Stimulated activated naive CD4-positive, alpha-beta T cell (primary cell): ENCODE results near the gene ATG13.
"Not testable (repeated sequence)": the region's sequence is repeated elsewhere in the genome, so short reads cannot be mapped to it uniquely, and the experiment has no call there.

Source experiments
- DNase-seq, 6 experiments: peaks; one replicate each; lab custom pipeline; 2025; lab: John Stamatoyannopoulos, UW

ATG13 gene

DNA sequence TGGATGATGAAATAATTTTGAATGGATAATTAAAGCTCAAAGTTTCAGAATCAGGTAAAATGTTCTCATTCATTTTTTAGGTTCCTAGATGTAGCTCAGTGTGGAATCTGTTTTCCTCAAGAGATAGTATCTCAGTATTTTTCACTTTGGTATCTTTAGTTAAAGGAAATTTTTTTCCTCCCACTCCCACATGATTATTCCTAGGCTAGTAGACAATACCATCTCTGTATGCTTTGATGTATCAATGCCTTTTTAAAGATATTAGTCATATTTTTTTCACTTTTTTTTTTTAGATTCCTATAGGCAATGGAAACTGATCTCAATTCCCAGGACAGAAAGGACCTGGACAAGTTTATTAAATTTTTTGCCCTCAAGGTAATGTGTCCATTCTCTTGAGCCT, 26.6 kb downstream of the ATG13 start:
- no peak for DNase-seq

DNA sequence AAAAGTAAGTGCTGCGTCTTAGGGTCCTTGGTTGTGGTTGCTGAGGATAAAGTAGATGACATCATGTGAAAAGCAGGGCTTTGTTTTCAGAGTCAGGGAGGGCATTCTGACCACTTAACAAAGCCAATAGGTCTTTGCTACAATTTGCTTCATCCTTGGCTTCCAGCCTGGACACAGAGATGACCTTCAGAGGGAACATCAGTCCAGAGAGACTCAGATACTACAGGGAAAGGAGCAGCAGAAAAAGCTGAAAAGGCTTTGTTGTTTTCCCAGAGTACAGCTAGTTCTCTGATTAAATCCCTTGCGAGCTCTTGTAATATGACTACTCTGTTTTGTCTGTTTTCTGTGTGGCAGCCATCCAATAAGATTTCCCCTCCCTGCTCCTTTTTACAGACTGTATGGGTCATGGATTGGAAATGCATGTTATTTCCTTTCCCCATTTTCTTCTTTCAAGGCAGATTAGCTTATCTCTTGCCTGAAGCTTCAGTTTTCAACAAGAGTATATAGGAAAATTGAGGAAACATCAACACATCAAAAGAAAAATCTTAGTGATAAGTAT, 31.9 kb downstream of the ATG13 start:
- no peak for DNase-seq

DNA sequence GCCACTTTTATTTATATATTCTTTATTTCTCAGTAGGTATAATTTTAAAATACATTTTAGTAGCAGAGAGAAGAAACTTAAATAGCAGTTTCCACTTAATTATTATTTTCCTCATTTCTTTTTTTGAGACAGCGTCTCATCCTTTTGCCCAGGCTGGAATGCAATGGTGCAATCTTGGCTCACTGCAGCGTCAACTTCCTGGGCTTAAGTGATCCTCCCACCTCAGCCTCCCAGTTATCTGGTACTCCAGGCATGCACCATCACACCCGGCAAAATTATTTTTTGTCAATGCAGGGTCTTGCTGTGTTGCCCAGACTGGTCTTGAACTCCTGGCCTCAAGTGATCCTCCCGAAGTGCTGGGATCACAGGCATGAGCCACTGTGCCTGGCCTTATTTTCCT, 38.3 kb downstream of the ATG13 start:
- DNase-seq, result no peak

DNA sequence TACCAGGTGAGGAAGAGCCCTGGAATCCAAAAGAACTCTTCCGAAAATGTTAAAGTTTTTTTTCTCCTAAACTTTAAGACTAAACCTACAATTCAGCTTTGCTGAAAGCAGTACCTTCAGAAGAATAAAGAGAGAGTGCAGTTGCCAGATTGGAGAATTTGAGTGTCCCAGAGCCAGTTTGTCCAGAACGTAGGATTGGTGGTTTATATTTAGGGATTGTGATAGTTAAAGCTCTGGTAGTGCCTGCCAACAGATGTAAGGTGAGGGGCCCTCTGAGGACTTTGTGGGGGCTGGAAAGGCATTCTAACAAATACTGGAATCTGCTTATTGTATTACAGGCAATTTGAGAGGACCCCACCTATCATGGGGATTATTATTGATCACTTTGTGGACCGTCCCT, 39.8 kb downstream of the ATG13 start:
- no peak for DNase-seq

DNA sequence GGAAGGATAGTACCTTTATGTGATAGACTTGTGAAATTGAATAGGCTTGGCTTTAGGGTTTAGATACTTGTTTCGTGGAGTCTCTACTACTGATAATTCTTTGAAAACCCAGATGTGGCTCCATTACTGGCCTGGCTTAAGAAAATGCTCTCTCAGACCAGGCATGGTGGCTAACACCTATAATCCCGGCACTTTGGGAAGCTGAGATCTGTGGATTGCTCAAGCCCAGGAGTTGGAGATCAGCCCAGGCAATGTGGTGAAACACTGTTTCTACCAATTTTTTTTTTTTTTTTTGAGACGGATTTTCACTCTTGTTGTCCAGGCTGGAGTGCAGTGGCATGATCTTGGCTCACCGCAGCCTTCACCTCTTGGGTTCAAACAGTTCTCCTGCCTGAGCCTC, 40.9 kb downstream of the ATG13 start:
- no peak for DNase-seq

DNA sequence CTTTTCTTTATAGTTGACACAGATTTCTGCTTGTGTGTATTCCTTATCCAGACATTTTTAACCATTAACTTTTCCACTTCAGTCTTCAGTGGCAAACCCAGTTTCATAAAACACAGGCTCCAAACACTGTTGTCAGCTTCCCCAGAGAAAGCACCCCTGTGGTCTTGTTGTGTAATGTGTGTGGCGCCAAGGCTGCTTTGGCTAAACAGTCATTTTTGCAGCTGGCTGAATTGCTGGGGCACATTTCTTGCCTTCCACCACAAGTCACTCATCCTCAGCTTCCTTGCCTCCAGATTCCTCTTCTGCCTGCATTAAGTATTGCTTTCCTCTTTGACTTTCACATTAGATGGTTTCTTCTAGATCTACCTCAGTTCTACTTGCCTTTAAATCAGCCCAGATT, 42.6 kb downstream of the ATG13 start:
- no peak for DNase-seq

DNA sequence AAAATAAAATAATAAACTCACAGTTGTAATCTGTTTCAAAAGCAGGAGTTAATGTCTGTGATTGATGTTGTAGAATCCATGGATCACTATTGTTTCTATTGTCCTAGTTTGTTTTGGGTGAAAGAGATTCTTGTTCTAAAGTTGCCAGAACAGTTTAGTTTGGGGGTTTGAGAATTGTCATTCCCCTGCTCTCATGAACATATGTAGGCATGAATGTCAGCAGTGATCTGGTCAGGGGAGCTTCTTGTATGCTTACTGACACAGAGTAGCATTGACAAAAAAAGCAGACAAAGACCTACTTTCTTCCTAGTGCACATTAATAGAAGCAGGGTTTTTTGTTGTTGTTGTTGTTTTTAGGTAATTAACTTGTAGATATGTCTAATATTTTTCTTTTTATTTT, 44.5 kb downstream of the ATG13 start:
- no peak for DNase-seq

DNA sequence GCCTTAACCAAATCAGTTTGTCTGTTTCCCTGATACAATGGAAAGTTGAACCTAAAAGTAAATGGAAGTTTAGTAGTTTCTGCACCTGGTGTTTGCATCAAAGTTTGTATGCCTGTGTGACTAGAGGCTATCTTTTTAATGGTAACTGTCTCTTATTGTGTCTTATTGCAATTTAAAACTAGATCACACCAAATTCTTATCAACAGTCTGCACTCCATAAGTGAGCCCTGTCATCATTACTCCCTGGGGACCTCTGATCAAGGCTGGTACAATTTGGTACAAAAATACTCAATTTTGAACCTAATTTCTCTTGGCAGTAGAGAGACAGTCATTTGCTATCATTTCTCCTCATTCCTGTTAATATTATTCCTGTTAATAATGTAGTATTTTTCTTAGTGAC, 45.0 kb downstream of the ATG13 start:
- no peak for DNase-seq

DNA sequence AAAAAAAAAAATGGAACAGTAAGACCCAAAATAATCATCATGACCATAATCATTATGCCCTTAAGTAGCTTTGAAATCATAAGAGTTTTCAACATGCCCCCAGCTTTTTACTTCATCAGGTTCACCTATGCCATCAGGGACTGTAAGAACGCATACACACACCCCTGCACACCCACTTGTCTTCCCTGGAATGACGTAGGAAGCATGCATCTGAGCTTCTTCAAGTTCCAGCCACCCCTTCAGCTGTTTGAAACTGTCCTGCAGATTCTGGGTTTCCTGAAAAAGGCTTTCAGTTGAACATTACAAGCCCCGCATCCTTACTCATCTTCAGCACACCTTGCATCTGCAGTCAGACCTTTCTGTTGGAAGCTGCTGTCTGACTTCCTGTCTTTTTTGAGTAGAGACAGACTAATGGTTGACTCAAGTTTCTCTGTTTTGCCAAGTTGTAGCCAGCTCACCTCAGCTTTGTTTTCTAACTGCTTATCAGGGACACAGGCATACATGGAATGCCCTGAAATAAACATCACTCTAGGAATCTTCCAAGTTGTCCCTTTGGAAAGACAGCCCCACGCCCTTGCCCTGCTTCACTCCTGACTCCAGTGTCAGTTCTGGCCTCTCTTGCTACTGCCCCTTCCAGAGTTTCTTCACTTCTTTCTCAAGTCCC, 46.1 kb downstream of the ATG13 start:
- no peak for DNase-seq

DNA sequence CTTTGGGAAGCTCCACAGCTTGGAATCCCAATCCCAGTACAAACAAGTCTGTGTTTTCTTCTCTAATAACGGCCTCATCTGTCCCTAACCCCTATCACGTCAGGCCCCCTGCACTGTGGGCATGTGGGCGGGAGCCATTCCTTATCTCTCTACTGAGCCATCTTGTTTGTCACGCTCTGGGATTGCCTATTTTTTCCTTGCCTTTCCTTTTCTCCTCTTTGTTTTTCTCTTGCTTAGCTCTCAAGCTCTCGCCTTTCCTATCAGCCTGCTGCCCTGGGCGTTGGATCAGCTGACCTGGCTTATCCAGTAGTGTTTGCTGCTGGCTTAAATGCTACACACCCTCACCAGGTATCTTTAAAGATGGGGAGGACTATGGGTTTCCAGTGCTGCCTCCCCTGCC, 47.3 kb downstream of the ATG13 start:
- no peak for DNase-seq

DNA sequence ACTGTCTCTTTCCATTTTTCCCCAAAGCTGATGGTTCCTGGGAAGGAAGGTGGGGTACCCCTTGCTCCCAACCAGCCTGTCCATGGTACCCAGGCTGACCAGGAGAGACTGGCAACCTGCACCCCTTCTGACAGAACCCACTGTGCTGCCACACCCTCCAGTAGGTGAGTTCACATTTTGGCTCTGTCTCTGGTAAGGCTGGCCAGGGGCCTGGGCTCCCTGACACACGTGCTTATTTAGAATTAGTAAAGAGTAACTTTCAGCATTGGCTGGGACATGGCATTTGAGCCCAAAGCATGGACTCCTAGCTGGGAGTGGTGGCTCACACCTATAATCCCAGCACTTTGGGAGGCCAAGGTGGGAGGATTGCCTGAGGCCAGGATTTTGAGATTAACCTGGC, 48.0 kb downstream of the ATG13 start:
- no peak for DNase-seq

DNA sequence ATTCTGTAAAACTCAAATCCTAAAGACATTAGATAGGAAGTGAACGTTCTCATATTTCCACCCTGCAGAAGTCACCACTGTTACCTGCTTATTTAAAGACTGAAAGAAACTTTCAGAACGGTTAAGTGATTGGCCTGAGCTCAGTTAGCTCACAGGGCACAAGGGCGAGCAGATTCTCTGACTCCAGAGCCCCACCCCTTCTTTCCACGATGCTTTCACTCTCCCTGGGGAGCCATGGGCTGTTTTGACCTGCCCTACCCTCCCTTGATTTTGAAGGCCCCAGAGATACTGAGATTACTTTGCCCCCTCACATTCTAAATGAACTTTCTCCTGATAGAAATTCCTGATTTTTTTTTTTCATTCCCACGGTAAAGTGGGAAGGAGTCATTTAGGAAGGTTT, 49.2 kb downstream of the ATG13 start:
- no peak for DNase-seq

DNA sequence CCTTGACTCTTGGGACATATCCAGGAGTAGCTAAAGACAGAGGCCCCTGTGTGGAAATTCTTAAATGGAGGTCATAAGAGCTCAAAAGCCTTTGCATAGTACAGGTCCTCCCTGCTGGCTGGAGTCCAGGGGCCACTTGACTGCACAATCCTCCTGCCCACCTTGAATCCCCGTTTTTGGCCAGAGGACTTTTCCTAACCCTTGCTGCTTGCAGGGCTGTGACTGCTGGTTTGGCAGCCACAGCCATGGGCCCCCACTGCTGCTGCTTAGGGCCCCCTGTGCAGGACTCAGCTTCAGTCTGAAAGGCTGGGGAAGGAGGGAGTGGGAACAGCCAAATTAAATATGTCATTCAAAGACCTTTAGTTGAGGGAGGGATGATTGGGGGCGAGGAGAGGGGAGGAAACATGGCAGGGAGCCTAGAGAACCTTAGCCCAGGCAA, 49.7 kb downstream of the ATG13 start:
- no peak for DNase-seq

DNA sequence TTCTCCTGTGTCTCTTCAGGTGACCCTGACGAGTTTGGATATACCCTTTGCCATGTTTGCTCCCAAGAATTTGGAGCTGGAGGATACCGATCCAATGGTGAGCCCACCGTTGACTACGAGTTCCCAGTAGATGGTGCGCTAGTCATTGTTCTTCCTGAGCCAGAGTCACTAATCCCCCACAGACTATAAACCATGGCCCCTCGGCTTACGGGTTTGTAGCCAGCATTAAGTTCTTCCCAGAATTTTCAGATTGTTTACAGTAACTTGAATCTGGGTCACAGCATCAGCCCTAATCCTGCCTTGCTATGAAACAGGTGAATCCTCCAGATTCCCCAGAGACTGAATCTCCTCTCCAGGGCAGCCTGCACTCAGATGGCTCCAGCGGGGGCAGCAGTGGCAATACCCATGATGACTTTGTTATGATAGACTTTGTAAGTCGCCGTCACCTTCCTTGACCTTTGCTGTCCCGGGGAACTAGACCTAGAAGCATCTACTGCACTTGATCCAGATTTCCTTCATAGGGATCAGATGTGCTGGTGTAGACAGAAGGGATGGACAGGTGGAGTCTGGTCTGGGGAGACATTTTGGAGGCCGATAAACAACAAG, 51.2 kb downstream of the ATG13 start:
- no peak for DNase-seq

DNA sequence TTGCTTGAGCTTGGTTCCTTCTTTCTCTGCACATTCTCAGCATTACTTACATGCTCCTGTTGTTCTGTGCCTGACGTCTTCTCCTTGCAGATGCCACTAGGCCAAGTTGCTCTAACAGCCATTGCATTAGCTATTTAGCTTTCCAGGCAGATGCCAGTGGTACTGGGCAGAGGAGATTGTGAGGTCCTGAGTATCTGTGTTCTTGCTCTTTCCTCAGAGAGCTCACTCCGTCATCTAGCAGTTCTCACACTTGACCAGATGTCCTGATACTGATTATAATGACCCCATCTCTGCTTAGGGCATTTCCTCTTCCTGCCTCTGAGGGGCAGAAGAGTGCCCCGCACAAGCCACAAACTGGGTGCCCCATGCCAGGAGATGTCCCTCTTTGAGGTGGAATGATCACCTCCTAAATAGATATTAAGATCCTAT, 52.4 kb downstream of the ATG13 start:
- DNase-seq, result no peak

DNA sequence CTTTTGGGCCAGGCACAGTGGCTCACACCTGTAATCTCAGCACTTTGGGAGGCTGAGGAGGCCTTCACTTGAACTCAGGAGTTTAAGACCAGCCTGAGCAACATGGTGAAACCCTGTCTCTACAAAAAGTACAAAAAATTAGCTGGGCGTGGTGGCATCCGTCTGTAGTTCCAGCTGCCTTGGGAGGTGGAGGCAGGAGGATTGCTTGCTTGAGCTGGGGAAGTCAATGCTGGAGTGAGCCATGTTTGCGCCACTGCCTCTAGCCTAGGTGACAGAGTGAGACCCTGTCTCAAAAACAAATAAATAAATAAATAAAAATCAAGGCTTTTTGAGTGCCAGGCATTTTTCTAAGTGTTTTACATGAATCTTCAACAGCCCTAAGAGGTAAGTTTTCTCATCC, 53.2 kb downstream of the ATG13 start:
- not testable (repeated sequence) for DNase-seq

DNA sequence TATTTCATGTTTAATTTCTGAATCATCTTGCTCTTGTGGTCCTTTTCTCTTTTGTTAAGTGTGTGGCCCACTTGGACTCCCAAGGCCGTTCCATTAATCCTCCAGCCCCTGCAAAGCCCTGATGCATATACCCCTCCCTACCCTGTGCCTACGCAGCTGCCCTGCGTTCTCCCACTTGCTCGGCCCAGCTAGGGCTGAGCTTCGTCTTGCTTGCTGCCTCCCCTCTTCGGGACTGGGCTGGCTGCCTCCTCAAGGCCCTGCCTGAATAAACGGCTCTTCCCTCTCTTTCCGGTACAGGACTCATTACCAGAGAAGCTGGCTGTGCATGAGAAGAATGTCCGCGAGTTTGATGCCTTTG, 54.6 kb downstream of the ATG13 start:
- DNase-seq, result no peak

DNA sequence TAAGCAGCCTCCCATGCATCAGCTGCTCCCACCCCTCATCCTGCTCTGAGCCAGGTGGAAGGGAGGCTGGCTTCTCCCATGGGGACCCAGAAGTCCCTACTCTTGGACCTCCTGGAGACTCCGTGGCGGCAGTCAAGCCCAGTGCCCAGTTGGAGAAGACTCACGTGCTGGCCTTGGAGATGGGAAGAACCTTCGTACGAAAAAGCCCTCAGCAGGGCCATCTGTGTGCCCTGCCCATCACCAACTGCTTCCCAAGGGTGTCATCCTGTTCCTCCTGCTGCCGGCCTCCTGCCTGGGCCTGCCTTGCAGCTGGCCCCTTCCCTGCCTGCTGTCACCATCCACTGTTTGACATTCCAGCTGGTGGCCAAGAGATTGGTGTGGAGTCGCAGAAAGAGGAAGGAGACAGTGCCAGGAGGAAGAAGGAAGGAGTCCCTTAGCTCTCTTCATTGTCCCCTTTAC, 55.1 kb downstream of the ATG13 start:
- no peak for DNase-seq

DNA sequence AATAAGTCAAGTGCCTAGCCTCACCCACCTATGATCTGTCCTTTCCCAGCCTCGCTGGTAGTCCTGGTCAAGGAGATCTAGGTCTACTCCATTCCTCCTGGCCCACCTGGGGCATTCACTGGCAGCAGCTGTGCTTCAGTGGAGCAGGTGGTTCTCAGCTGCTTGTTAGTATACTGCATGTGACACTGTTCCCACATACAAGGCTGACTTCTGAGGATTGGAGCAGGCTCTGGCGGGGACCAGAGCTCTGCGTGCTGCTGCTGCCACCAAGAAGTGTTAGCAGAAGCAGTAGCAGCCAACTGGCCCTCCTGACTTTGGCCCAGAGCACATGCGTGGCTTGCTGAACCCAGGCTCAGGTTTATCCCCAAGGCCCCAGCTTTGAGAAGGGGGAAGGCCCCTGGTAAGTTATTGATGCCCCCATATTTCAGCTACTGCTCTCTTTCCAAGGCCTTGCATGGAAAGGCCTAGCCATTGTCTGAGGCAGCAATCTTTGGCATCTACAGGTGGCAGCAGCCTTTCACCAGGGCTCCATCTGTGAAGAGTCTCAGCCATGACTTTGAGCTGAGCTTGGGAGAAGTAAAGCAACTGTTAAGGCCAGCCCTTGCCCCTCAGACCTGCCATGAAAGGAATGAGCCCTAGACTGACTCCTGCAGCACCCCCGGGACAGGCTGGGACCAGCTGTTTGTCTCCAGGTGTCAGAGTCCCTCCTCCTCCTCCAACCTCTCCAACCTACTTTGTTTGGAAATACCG, 56.5 kb downstream of the ATG13 start:
- DNase-seq, result no peak

DNA sequence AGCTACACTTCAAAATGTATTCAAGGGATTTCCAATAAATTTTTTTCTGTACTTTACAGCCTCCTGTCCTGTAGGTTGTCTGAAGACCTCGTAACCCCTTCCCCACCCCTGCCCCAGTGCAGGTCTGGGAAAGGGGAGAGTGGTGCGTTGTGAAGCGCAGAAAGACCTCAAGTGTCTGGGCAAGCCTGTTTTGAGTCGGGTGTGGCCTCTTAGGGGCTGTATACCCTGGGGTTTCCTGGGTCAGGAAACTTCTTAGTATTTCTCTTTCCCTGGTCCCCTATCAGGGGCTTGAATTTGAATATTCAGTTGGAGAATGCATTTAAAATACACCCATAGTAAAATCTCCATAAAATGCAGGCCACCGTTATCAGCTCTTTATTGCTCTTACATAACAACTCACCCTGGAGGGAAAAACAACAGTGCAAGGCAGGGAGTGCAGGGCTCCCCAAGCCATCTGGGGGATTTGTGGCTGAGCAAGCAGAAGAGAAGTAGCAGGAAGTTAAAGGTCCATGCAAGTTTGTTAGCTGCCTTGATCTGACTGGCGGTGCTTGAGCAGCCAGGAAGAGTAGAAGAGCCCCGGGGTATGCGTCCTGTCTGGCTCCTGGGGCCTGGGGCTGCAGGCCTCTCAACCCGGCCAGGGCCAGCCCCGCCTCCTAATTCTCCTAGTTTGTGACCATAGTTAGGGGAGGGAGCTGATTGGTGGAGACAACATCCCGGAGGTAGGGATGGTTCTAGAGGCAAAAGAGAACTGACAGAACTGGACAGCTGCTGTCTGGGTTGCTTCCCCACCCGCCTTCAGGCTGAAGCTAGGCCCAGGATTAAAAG, 57.3 kb downstream of the ATG13 start:
- peak in 4 of 6 experiments; percentile 7 to 48 (median 20) for DNase-seq

DNA sequence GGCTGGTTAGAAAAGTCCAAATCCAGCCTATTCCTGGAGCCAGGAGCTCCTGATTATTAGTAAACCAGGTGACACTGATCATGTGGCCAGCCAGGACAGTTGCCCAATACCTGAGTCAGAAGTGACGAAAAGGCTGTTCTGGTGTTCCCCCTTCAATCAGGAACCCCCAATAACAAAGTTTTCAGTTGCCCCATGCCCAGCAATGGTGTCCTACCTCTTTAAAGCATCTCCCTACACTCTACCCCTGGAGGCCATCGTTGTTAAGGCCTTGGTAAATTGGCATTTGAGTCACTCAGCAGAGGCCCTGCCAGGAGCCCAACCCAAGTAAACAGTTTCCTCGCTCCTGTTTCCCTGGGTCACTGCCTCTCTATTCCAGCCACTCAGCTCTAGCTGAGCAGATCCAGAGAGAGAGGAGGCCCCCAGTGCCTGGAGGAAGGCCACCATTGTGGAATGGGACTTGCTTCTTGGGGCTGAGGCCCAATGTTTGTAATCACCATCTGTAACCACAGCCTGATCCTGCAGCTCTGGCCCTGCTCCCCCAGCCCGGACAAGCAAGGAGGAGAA, 58.0 kb downstream of the ATG13 start:
- no peak for DNase-seq

DNA sequence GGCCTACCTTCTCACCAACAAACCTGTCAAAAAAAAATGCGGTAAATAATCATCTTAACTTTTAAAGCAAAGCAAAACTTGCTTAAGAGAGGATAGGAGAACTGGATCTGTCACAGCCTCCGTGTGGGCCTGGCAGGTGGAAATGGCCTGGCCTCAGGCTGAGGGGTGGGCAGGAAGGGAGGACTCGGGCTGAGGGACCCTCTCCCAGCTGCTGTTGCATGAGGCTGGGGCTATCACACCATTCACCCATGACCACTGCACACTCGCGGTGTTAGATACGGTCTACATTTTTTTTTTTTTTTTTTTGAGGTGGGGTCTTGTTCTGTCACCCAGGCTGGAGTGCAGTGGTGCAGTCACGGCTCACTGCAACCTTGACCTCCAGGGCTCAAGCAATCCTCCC, 58.6 kb downstream of the ATG13 start:
- no peak for DNase-seq
